DOHH2 (cell line): ENCODE measurements around the gene PSENEN.

Source experiments
- EZH2phosphoT487 ChIP-seq: fragments of 200-600 bp; sonication (generic); IDR thresholded peaks from 2 replicates; pipeline ENCODE4 v1.6.1; 2017; ENCODE audit warnings: borderline replicate concordance, mild to moderate bottlenecking, antibody characterized with exemption, low read length, moderate library complexity, mixed read lengths
- TF ChIP-seq, protein P1 (sequence below): fragments of 200-600 bp; sonication (generic); IDR thresholded peaks from one replicate; pipeline ENCODE4 v1.5.1; 2014; ENCODE audit warnings: antibody characterized with exemption, mild to moderate bottlenecking, low read depth, low read length; ENCODE audit not compliant: poor library complexity, severe bottlenecking

- TF ChIP-seq, protein P1, sequence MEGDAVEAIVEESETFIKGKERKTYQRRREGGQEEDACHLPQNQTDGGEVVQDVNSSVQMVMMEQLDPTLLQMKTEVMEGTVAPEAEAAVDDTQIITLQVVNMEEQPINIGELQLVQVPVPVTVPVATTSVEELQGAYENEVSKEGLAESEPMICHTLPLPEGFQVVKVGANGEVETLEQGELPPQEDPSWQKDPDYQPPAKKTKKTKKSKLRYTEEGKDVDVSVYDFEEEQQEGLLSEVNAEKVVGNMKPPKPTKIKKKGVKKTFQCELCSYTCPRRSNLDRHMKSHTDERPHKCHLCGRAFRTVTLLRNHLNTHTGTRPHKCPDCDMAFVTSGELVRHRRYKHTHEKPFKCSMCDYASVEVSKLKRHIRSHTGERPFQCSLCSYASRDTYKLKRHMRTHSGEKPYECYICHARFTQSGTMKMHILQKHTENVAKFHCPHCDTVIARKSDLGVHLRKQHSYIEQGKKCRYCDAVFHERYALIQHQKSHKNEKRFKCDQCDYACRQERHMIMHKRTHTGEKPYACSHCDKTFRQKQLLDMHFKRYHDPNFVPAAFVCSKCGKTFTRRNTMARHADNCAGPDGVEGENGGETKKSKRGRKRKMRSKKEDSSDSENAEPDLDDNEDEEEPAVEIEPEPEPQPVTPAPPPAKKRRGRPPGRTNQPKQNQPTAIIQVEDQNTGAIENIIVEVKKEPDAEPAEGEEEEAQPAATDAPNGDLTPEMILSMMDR = no peak
- TF ChIP-seq EZH2phosphoT487 = no peak
These were observed 2.9 kb downstream of the PSENEN start, which contains the start of gene LIN37 for GRCh38 chr19:35748106-35749020.
